Fibroblast of villous mesenchyme (primary cell): Measurements from ENCODE around the gene CNN1. TPM values are rescaled to one million over a fixed set of nuclear protein-coding genes. Genes with fewer than 3 reads are reported as not detected.

Experiments used
- DNase-seq: peaks from one replicate; pipeline ENCODE4 v3.0.0-alpha.2; 2010; ENCODE audit warnings: low read depth
- H3K4me3 ChIP-seq: 2 replicates; pipeline ENCODE4 v1.5.1; 2011; ENCODE audit warnings: low read depth, mild to moderate bottlenecking, low read length
- CTCF ChIP-seq: IDR thresholded peaks from 2 replicates; pipeline ENCODE4 v1.5.1; 2012; ENCODE audit warnings: low read depth, mild to moderate bottlenecking, low read length; ENCODE audit not compliant: insufficient read depth
- total RNA-seq: library from RNA; depleted of rRNA; stranded (reverse); fragments of >200 nt; gene quantifications from 2 replicates; pipeline ENCODE4 v1.2.3, GENCODE V29; 2012

Gene CNN1
- total RNA-seq, 1 donor, result 61.3 TPM

GRCh38 chr19:11541238-11541637 lies 2.6 kb downstream of the CNN1 start:
- no peak for DNase-seq
- no peak overlapping the region for H3K4me3 ChIP-seq
- no peak for TF ChIP-seq CTCF

GRCh38 chr19:11547929-11548700 lies 9.5 kb downstream of the CNN1 start:
- no peak for DNase-seq
- no peak for TF ChIP-seq CTCF
- no peak overlapping the region for H3K4me3 ChIP-seq

- H3K4me3 ChIP-seq, result no peak overlapping the region
- no peak for DNase-seq
- no peak for TF ChIP-seq CTCF
Observed at GRCh38 chr19:11549386-11549953, 10.8 kb downstream of the CNN1 start.

- no peak for DNase-seq
- no peak for TF ChIP-seq CTCF
- H3K4me3 ChIP-seq, result no peak overlapping the region
Observed at GRCh38 chr19:11550265-11550664, 11.6 kb downstream of the CNN1 start.

- peak; percentile 32 for DNase-seq
- H3K4me3 ChIP-seq, result no peak overlapping the region
- peak; percentile 35 for TF ChIP-seq CTCF
Observed at GRCh38 chr19:11551603-11552235, 13.1 kb downstream of the CNN1 start.

- TF ChIP-seq CTCF, result no peak
- no peak overlapping the region for H3K4me3 ChIP-seq
- no peak for DNase-seq
Observed at GRCh38 chr19:11552666-11553372, 14.2 kb downstream of the CNN1 start.
